ENCODE measurements around the gene LATS2. TPM values are rescaled to one million over a fixed set of nuclear protein-coding genes. Genes with fewer than 3 reads are reported as not detected.

Gene LATS2
- total RNA-seq, 1 experiment from 2014 or later: 18.8 TPM

DNA sequence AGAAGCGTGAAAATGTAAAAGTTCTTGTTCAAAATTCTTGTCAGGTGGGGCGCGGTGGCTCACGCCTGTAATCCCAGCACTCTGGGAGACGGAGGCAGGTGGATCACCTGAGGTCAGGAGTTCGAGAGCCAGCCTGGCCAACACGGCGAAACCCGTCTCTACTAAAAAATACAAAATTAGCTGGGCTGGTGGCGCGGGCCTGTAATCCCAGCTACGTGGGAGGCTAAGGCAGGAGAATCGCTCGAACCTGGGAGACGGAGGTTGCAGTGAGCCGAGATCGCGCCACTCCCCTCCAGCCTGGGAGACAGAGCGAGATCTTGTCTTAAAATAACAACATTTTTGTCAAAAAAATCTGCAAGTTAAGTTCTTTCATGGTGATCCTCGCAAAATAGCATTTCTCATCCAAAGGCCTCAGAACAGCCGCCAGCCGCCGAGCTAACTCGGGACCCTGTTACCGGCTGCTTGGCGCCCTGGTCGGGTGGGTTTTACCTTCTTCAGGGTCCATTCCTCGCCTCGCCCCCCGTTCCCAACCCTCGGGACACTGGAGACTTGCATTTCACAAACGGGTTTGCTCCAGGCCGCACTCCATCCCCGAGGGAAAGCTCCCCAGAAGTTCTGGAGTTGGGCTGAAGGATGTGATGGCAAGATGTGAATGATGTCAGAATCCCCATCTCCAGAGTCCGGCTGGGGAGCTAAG, 1.6 kb downstream of the LATS2 start:
- H3K27ac ChIP-seq (ENCODE audit: low read depth, low read length): peak overlapping the region; percentile 96
- H3K27me3 ChIP-seq (ENCODE audit: insufficient read depth, low read length): no peaks in the 10 kb centered on the region
- peak overlapping the region; percentile 87 for H3K4me2 ChIP-seq (ENCODE audit: low read length)
- H3K9me3 ChIP-seq (ENCODE audit: control insufficient read depth in 1 of 2, insufficient read depth in 1 of 2, low read depth in 1 of 2, low read length in 2 of 2): no peaks in the 10 kb centered on the region
- no peaks in the 10 kb centered on the region for H3K36me3 ChIP-seq (ENCODE audit: control insufficient read depth in 1 of 2, insufficient read depth in 2 of 2, low read length in 2 of 2)
- ChIA-PET RAD21 (ENCODE audit: low non-redundant PET in 1 of 2, low total read pairs in 2 of 2, uncharacterized antibody in 2 of 2, unreplicated experiment in 2 of 2) (no interaction called here), CTCF (no interaction called here), POLR2A (no interaction called here)
- H4K20me1 ChIP-seq (ENCODE audit: insufficient read depth): no peaks in the 10 kb centered on the region
- peaks cover 24 to 29% of the 10 kb centered on the region in 2 experiments for H3K4me1 ChIP-seq (ENCODE audit: control insufficient read depth in 1 of 2, insufficient read depth in 2 of 2, low read length in 2 of 2)
- peak overlapping the region; percentile 92 for H3K9ac ChIP-seq (ENCODE audit: low read length)
- no peak for DNase-seq (ENCODE audit: low read depth, low spot score)
- H3K9me2 ChIP-seq (ENCODE audit: insufficient read depth): no peaks in the 10 kb centered on the region
- no peak for TF ChIP-seq POLR2AphosphoS5 (IDR thresholded peaks at IDR 0.05; ENCODE audit: low read depth, low read length)
- no peak for TF ChIP-seq SP1 (IDR thresholded peaks at IDR 0.05; ENCODE audit: low read depth)
- no peak for TF ChIP-seq SIN3A (IDR thresholded peaks at IDR 0.05; ENCODE audit: low read depth)
- no peak for TF ChIP-seq CEBPB (IDR thresholded peaks at IDR 0.05; ENCODE audit: low read depth)
- no peak for TF ChIP-seq CBX3 (IDR thresholded peaks at IDR 0.05; ENCODE audit: low read depth)
- TF ChIP-seq REST (IDR thresholded peaks at IDR 0.05; ENCODE audit: low read depth): no peak
- TF ChIP-seq JUND (IDR thresholded peaks at IDR 0.05): no peak
- TF ChIP-seq RAD21 (IDR thresholded peaks at IDR 0.05; ENCODE audit: low read depth): no peak
- TF ChIP-seq ZNF274 (IDR thresholded peaks at IDR 0.05; ENCODE audit: low read depth, low read length): no peak
- TF ChIP-seq, protein P1, sequence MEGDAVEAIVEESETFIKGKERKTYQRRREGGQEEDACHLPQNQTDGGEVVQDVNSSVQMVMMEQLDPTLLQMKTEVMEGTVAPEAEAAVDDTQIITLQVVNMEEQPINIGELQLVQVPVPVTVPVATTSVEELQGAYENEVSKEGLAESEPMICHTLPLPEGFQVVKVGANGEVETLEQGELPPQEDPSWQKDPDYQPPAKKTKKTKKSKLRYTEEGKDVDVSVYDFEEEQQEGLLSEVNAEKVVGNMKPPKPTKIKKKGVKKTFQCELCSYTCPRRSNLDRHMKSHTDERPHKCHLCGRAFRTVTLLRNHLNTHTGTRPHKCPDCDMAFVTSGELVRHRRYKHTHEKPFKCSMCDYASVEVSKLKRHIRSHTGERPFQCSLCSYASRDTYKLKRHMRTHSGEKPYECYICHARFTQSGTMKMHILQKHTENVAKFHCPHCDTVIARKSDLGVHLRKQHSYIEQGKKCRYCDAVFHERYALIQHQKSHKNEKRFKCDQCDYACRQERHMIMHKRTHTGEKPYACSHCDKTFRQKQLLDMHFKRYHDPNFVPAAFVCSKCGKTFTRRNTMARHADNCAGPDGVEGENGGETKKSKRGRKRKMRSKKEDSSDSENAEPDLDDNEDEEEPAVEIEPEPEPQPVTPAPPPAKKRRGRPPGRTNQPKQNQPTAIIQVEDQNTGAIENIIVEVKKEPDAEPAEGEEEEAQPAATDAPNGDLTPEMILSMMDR (IDR thresholded peaks at IDR 0.05 in 2 of 3, conservative IDR thresholded peaks at IDR 0.05 in 1 of 3; ENCODE audit: borderline replicate concordance in 1 of 3, insufficient read depth in 1 of 3, low read depth in 2 of 3, low read length in 2 of 3): no peak
- no peak for TF ChIP-seq POLR2A (IDR thresholded peaks at IDR 0.05; ENCODE audit: borderline replicate concordance, extremely low read depth, insufficient read depth, insufficient read length)
- no peak for TF ChIP-seq ZFX (IDR thresholded peaks at IDR 0.05)
- no peak for TF ChIP-seq EZH2phosphoT487 (IDR thresholded peaks at IDR 0.05; ENCODE audit: borderline replicate concordance)
- TF ChIP-seq ATF3 (IDR thresholded peaks at IDR 0.05): no peak
- no peak for TF ChIP-seq ZBTB33 (IDR thresholded peaks at IDR 0.05; ENCODE audit: extremely low read depth, insufficient replicate concordance, low read length)
- TF ChIP-seq EZH2 (IDR thresholded peaks at IDR 0.05): no peak
- TF ChIP-seq ELF1 (IDR thresholded peaks at IDR 0.05; ENCODE audit: borderline replicate concordance, low read depth): no peak
- peaks cover 59% of the 10 kb centered on the region for H3K79me2 ChIP-seq (ENCODE audit: insufficient read depth, low read length)
- intact Hi-C loops (cut with micrococcal nuclease): loop anchor here (2.0 kb wide), 2 partner anchors 43 to 79 kb away; no protein-coding TSS in a partner anchor
- H3K4me3 ChIP-seq (replicated peaks in 1 of 2; ENCODE audit: low read depth in 1 of 2, low read length in 2 of 2): peak overlapping the region; percentile 64 to 85
- no TSS peak for BruUV-seq (replicated peaks)
- H2AFZ ChIP-seq (ENCODE audit: low read depth, low read length, poor library complexity, severe bottlenecking): no peak overlapping the region
- ATAC-seq: no peak

Measured in HCT116 (cell line).